Motor neuron (in vitro differentiated cells): Measurements from ENCODE around the gene LRMDA. TPM values are rescaled to one million over a fixed set of nuclear protein-coding genes. Genes with fewer than 3 reads are reported as not detected.
"Not testable (repeated sequence)": the region's sequence is repeated elsewhere in the genome, so short reads cannot be mapped to it uniquely, and the experiment has no call there.

Experiments
- ATAC-seq, 8 experiments: fragments of 200-7000 bp; cut with Tn5 transposase; replicated peaks in 6 of 8; 2 replicates each; pipeline ENCODE4 v1.8.0; 2021; ENCODE audit warnings: mild to moderate bottlenecking in 8 of 8, moderate library complexity in 8 of 8
- H3K27ac ChIP-seq, 2 donors: fragments of 250-450 bp; sonication (Bioruptor Pico); 2 replicates each; pipeline ENCODE4 v1.9.0; 2021; ENCODE audit warnings: antibody characterized with exemption in 2 of 2, mild to moderate bottlenecking in 2 of 2, moderate library complexity in 1 of 2
- H3K4me1 ChIP-seq, 2 donors: fragments of 250-450 bp; sonication (Bioruptor Pico); replicated peaks in 1 of 2; 2 replicates each; pipeline ENCODE4 v1.6.1; 2021; ENCODE audit warnings: antibody characterized with exemption in 2 of 2, mild to moderate bottlenecking in 2 of 2, moderate library complexity in 1 of 2
- H3K4me3 ChIP-seq, 5 donors: fragments of 250-450 bp; sonication (Bioruptor Pico); 2 replicates each; pipeline ENCODE4 v1.9.0; 2021; ENCODE audit warnings: antibody characterized with exemption in 5 of 5, mild to moderate bottlenecking in 5 of 5, moderate library complexity in 4 of 5
- WGBS, 10 experiments: fragments of 450-650 bp; shearing (Covaris generic); methylation state at CpG; one replicate each; pipeline ENCODE4 v1.0.0; 2022; 5-methylcytosine and 5-hydroxymethylcytosine counted together
- in situ Hi-C, 9 experiments: fragments of 400-800 bp; cut with MboI; loops; one replicate each; pipeline ENCODE4 v1.15.0; 2021; ENCODE audit warnings: low sequenced_read_pairs in 9 of 9, low pct_unique_long_range_greater_than_20kb in 2 of 9; ENCODE audit not compliant: unreplicated experiment in 9 of 9
- total RNA-seq, 8 experiments: library from RNA; unstranded; fragments of 300-600 nt; gene quantifications; 2 replicates each; pipeline versions ENCODE4 v1.2.3 to v1.2.4, GENCODE V29; 2022

LRMDA gene
- total RNA-seq, 8 experiments from 2014 or later = 0.85 to 5.4 (median 2.2) TPM; not detected in 1

DNA sequence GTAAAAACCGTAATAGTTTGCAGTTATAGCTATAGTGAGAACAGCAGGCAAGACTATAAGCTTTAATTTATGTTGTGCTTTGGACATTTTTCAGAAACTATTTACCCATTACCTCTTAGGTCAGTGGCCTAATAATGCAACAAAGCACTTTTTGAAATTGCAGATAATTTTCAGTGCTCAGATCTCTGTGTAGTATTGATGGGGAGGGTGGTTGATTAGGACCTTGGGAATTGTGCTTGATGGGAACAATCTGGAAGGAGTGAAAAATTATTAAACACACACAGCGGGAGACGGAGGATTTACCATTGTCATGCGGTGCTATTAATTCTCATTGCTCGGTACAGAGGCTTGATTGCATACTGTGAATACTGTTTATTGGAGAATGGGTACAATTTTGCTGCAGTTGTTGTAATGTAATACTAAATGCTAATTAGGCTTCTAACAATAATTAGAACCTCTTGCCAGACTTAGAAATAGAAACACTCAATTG lies 304.8 kb downstream of the LRMDA start:
- ATAC-seq = peak in 1 of 8 experiments; percentile 49
- Histone ChIP-seq H3K4me1 (peaks cover 37 to 57% of the 10 kb centered on the region in 2 donors), H3K4me3 (no peak overlapping the region), H3K27ac (no peak overlapping the region)
- in situ Hi-C loops = no loop called here
- 38 to 100% (median 54%) methylated on average over 2 to 5 of the region's 5 CpGs; no CpG with 5 or more reads in 1 of the 10 experiments for WGBS, 10 experiments

DNA sequence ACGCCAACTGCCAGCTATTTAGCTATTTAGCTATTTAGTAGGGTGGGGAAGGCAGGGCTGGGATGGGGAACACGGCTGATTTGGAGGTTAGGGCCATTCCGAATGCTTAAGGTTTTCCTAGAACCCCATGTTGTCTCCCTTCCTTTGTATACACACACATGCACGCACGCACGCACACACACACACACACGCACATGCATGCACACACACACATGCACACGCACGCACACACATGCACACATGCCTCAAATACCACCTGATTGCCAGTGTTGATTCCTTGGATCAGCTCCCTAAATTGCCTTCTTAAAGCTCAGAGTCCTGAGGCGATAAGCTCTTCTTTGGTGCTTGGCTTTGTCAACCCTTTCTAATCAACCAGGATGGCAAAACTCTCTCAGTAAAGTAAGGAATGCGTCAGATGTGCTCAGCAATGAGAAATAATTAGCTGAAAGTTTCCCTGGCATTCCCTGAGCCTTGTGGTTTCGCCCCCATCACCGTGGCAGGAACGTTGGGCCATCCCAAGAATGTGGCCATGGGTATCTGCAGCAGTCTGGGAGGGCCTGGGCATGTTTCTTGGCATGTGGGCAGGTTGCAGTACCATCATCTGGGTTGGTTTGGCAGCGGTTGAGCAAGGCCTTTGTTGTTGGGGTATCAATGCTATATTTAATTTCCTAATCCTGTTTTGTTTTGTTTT lies 305.6 kb downstream of the LRMDA start:
- in situ Hi-C loops = no loop called here
- Histone ChIP-seq H3K4me3 (no peak overlapping the region), H3K27ac (no peak overlapping the region), H3K4me1 (peaks cover 37 to 57% of the 10 kb centered on the region in 2 donors)
- no peak for ATAC-seq
- 45 to 100% (median 86%) methylated on average over 1 to 8 of the region's 15 CpGs; no CpG with 5 or more reads in 1 of the 10 experiments for WGBS, 10 experiments

DNA sequence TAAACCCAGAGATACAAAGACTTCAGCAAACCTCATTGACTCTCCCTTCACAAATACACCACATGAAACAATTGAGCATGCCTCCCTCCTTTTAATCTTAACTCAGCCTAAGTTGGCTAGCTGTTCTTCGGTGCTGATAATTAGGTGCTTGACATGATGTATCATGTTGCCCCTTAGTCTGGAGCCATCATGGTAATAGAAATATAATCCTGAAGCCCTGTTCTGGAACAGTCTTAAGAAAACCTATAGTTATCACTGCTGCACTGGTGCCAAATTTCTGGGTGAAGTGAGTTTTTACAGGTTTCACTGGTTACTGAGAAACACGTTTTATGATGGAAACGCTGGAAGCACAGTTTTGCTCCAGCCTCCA lies 306.1 kb downstream of the LRMDA start:
- H3K4me3 ChIP-seq = no peak overlapping the region
- 43 to 100% (median 90%) methylated on average over 1 to 3 of the region's 3 CpGs; no CpG with 5 or more reads in 4 of the 10 experiments for WGBS, 10 experiments
- H3K4me1 ChIP-seq = peaks cover 37 to 57% of the 10 kb centered on the region in 2 donors
- H3K27ac ChIP-seq = no peak overlapping the region
- in situ Hi-C loops = no loop called here
- no peak for ATAC-seq

DNA sequence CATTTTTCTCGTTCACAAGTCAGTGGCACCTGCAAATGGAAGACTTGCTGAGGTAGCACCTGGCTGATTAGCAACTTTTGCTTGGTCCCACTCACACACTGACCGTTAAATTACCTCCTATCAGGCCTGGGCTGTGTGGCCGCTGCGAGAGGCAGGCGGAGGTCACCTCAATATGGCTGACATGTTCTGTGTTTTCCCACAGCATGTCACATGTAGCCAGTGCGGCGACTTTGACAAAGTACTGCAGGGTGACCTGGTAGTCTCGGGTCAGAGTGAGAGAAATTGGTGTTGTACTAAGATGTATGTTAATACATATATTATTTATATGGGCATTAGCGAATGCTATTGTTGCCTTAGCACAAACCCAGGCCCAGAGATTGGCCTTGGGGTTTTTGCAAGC lies 307.5 kb downstream of the LRMDA start:
- peak in 5 of 8 experiments; percentile 52 to 81 (median 80) for ATAC-seq
- in situ Hi-C loops = no loop called here
- peaks cover 42 to 60% of the 10 kb centered on the region in 2 donors for H3K4me1 ChIP-seq
- no peak overlapping the region for H3K4me3 ChIP-seq
- WGBS, 10 experiments = 0 to 91% (median 73%) methylated on average over 1 to 8 of the region's 9 CpGs; no CpG with 5 or more reads in 1 of the 10 experiments
- H3K27ac ChIP-seq = peak overlapping the region in 1 of 2 donors; percentile 56

DNA sequence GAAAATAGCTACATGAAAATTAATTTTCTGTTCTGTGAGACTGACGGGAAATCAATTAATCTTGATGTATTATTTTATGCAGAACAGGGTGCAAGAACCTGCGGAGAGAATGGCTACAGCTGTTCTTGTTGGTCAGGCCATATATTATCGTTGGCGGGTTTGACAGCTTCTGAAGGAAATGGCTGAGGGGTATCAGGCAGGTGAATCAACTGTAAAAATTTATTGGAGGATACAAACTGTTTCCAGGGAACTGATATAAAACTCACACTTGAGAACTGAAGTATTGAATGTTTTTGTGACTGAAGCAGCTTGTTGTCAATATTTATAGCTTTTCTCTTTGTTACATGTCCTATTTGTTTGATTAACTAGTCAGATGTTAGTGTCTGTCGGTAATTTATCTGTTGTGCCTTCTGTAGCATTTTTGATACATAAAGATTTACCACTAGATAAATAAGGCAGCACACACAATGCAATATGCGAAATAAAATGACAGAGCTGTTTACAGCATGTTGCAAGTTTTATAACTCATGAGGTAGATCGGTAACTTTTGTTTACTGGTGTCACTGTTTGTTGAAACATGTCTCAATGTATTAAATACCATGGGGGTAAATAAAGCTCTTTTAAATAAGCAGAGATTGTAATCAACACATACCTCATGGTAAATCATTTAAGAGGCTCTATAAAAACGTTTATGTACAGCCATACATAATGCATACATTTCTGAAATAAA lies 308.2 kb downstream of the LRMDA start:
- peaks cover 49 to 66% of the 10 kb centered on the region in 2 donors for H3K4me1 ChIP-seq
- in situ Hi-C loops = no loop called here
- no peak overlapping the region for H3K27ac ChIP-seq
- H3K4me3 ChIP-seq = no peak overlapping the region
- peak in 5 of 8 experiments; percentile 37 to 79 (median 71) for ATAC-seq
- WGBS, 10 experiments = 61 to 100% (median 69%) methylated on average over 1 to 8 of the region's 8 CpGs

DNA sequence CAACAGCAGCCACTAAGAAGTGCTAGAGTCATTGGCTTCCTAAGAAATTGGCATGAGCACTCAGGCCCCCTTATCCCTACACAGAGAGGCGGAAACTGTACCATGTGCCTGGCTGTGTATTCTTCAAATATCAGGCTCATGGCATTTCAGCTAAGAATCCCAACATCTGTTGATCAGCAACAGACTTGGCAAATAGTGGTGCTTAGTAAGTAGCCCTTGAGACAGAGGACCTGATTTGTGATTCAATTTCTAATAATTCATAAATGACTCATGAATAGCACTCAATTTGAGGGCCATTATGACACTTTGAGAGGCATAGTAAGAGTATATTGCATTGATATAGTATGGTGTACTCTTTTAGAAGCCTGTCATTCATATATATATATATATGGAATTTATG lies 309.1 kb downstream of the LRMDA start:
- ATAC-seq = peak in 2 of 8 experiments; percentile 24 to 41
- WGBS, 10 experiments = 100% methylated on average over 1 of the region's 1 CpG; no CpG with 5 or more reads in 8 of the 10 experiments
- H3K4me1 ChIP-seq = peaks cover 47 to 65% of the 10 kb centered on the region in 2 donors

DNA sequence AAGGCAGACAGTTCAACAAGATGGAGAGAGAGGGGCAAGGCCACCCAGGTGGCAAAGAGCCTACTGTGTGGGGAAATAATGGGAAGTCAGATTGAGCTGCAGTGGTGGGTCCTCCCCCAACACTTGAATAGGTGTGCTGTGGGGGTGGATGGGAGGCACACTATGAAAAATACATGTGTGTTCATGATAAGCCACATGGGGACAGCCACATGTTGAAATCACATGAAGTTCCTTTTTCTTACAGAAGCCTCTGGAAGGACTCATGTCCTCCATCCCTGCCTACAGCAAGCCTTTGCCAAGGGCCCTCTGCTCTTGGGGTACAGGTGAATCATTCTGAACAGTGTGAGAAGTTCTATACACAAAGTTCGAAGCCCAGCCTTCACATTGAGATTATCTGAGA lies 310.9 kb downstream of the LRMDA start:
- Histone ChIP-seq H3K4me3 (no peak overlapping the region), H3K27ac (no peak overlapping the region), H3K4me1 (peaks cover 36 to 48% of the 10 kb centered on the region in 2 donors)
- ATAC-seq = no peak
- 43 to 100% (median 100%) methylated on average over 1 of the region's 1 CpG; no CpG with 5 or more reads in 5 of the 10 experiments for WGBS, 10 experiments
- in situ Hi-C loops = no loop called here

More for the DNA sequence above, 309.1 kb downstream of the LRMDA start:
- no peak overlapping the region for H3K4me3 ChIP-seq
- in situ Hi-C loops = no loop called here
- no peak overlapping the region for H3K27ac ChIP-seq

DNA sequence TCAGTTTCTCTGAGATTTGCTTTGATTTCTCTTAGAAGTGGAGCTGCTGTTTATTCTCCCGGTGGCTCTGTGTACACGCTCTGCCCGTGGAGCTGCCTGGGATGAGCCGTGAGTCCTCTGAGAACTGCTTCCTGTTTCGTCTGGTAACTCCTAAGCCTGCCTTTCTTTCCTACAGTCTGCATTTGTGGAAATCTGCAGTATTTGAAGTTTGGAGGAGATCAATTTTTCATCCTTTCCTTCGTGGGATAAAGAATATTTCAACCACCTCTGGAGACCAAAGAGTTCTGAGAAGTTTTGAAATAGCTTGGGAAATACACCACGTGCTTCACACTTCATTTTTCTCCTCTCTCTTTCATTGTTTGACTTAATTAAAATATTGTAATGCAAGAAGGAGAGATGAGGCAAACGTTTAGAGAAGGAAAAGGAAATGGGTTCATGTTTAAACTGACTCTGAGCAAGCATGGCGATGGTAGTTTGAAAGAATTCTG lies 311.9 kb downstream of the LRMDA start:
- peaks cover 29 to 38% of the 10 kb centered on the region in 2 donors for H3K4me1 ChIP-seq
- no peak for ATAC-seq
- H3K27ac ChIP-seq = no peak overlapping the region
- 33 to 86% (median 70%) methylated on average over 2 to 9 of the region's 9 CpGs for WGBS, 10 experiments
- H3K4me3 ChIP-seq = no peak overlapping the region
- in situ Hi-C loops = no loop called here

DNA sequence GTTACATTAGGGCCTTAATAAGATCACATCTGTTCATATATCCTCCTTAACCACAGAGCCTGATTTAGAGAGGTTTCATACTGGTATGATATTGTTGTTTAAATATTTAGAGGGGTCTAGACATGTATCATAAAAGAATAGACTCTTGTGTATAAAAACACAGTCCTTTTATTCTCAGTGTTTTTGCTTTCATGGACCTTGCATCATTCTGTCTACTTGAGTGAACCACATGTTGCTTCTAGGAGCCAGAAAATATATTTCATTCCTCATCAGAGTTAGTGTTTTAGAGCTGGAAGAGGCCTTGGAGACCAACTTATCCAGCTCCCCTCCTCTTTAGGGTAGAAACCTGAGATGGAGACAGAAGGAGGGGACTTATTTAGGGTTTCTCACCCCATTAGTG lies 312.8 kb downstream of the LRMDA start:
- peak in 3 of 8 experiments; percentile 35 to 63 (median 44) for ATAC-seq
- peaks cover 20 to 28% of the 10 kb centered on the region in 2 donors for H3K4me1 ChIP-seq
- H3K27ac ChIP-seq = peak overlapping the region in 1 of 2 donors; percentile 47
- H3K4me3 ChIP-seq = no peak overlapping the region
- in situ Hi-C loops = no loop called here

DNA sequence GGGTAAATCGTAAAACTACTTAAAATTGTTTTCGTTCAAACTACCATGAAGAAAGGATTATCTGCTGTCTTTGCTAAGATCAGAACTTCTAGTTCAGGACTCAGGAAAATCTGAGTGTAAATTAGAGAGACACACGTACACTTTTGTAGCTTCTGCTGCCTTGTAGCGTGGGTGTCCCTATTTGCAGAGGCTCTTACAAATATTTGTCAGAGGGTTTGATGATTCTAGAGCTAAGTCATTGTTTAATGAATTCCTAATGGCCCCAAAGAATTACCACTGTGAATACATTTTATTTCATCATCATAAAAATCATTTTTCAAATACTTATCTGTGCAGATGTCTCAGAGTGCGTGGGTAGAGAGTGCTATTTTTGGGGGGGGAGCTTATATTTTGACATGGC lies 314.9 kb downstream of the LRMDA start:
- Histone ChIP-seq H3K4me1 (peaks cover 16% of the 10 kb centered on the region in 2 donors), H3K4me3 (no peak overlapping the region), H3K27ac (no peak overlapping the region)
- WGBS, 10 experiments = 40 to 100% (median 90%) methylated on average over 1 to 5 of the region's 5 CpGs
- ATAC-seq = peak in 1 of 8 experiments; percentile 43
- in situ Hi-C loops = no loop called here

DNA sequence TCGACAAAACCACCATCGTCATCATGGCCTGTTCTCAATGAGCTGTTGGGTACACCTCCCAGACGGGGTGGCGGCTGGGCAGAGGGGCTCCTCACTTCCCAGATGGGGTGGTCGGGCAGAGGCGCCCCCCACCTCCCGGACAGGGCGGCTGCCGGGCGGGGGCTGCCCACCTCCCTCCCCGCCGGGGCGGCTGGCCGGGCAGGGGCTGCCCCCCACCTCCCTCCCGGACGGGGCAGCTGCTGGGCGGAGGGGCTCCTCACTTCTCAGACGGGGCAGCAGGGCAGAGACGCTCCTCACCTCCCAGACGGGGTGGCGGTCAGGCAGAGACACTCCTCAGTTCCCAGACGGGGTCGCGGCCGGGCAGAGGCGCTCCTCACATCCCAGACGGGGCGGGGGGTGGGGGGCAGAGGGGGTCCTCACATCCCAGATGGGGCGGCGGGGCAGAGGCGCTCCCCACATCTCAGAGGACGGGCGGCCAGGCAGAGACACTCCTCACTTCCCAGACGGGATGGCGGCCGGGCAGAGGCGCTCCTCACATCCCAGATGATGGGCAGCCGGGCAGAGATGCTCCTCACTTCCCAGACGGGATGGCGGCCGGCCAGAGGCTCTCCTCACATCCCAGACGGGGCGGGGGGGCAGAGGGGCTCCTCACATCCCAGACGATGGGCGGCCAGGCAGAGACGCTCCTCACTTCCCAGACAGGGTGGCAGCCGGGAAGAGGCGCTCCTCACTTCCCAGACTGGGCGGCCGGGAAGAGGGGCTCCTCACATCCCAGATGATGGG lies 318.9 kb downstream of the LRMDA start:
- ATAC-seq, H3K4me3 ChIP-seq, in situ Hi-C loops, H3K27ac ChIP-seq, H3K4me1 ChIP-seq: not testable (repeated sequence)
- WGBS, 10 experiments = no CpG with 5 or more reads among the region's 50 CpGs

DNA sequence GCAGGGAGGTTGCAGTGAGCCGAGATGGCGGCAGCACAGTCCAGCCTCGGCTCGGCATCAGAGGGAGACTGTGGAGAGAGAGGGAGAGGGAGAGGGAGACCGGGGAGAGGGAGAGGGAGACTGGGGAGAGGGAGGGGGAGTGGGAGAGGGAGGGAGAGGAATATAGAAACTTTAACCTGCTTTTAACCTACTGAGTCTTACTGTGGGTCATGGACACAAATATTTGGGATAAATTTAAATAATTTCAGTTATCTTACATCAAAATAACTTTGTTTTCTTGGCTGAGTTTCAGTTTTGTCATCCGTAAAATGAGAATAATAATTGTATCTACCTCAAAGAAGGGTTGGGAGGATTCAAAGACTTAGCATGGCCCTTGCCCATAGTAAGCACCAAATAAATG lies 319.8 kb downstream of the LRMDA start:
- WGBS, 10 experiments = 80 to 100% (median 100%) methylated on average over 1 of the region's 6 CpGs; no CpG with 5 or more reads in 4 of the 10 experiments
- in situ Hi-C loops = no loop called here
- no peak for ATAC-seq
- no peak overlapping the region for H3K27ac ChIP-seq
- H3K4me3 ChIP-seq = no peak overlapping the region
- peaks cover 0 to 2% of the 10 kb centered on the region in 2 donors for H3K4me1 ChIP-seq
